Duodenal mucosa (tissue), 2 donors: Measurements from ENCODE around the gene WDR81.
"Not testable (repeated sequence)": the region's sequence is repeated elsewhere in the genome, so short reads cannot be mapped to it uniquely, and the experiment has no call there.

Experiments used
- H3K27ac ChIP-seq: one replicate; pipeline ENCODE4 v1.7.0; 2013; ENCODE audit warnings: low read depth, low read length
- H3K27me3 ChIP-seq, 2 donors: one replicate each; pipeline ENCODE4 v1.7.0; 2013; ENCODE audit warnings: low read length in 2 of 2, control low read depth in 1 of 2; ENCODE audit not compliant: insufficient read depth in 2 of 2, control insufficient read depth in 1 of 2
- H3K36me3 ChIP-seq, 2 donors: one replicate each; pipeline ENCODE4 v1.7.0; 2013; ENCODE audit warnings: low read length in 2 of 2, control low read depth in 1 of 2; ENCODE audit not compliant: insufficient read depth in 2 of 2, control insufficient read depth in 1 of 2
- H3K4me1 ChIP-seq, 2 donors: one replicate each; pipeline ENCODE4 v1.7.0; 2013; ENCODE audit warnings: low read length in 2 of 2, control low read depth in 1 of 2; ENCODE audit not compliant: insufficient read depth in 2 of 2, control insufficient read depth in 1 of 2
- H3K4me3 ChIP-seq, 2 donors: one replicate each; pipeline ENCODE4 v1.7.0; 2013; ENCODE audit warnings: low read length in 2 of 2, low read depth in 1 of 2
- H3K9ac ChIP-seq, 2 donors: one replicate each; pipeline ENCODE4 v1.7.0; 2013; ENCODE audit warnings: low read length in 2 of 2, low read depth in 1 of 2
- H3K9me3 ChIP-seq, 2 donors: one replicate each; pipeline ENCODE4 v1.7.0; 2013; ENCODE audit warnings: low read length in 2 of 2, control low read depth in 1 of 2; ENCODE audit not compliant: control insufficient read depth in 1 of 2

WDR81 gene

DNA sequence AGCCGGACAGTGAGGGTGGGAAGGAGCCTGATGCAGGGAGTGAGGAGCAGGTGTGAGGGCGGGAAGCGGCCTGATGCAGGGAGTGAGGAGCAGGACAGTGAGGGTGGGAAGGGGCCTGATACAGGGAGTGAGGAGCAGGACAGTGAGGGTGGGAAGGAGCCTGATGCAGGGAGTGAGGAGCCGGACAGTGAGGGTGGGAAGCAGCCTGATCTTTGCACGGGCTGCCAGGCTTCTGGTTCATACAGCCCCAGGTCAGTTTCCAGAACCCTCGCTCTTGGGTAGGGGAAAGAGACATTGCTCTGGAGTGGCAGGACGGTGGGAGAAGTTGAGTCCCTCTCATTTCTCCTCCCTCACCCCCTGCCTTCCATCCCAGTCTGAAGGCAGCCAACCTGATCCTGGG lies 17.4 kb downstream of the WDR81 start:
- H3K36me3 ChIP-seq, result peaks cover 5 to 13% of the 10 kb centered on the region in 2 donors
- not testable (repeated sequence) for H3K27ac ChIP-seq, H3K4me1 ChIP-seq, H3K4me3 ChIP-seq, H3K9me3 ChIP-seq, H3K9ac ChIP-seq, H3K27me3 ChIP-seq

DNA sequence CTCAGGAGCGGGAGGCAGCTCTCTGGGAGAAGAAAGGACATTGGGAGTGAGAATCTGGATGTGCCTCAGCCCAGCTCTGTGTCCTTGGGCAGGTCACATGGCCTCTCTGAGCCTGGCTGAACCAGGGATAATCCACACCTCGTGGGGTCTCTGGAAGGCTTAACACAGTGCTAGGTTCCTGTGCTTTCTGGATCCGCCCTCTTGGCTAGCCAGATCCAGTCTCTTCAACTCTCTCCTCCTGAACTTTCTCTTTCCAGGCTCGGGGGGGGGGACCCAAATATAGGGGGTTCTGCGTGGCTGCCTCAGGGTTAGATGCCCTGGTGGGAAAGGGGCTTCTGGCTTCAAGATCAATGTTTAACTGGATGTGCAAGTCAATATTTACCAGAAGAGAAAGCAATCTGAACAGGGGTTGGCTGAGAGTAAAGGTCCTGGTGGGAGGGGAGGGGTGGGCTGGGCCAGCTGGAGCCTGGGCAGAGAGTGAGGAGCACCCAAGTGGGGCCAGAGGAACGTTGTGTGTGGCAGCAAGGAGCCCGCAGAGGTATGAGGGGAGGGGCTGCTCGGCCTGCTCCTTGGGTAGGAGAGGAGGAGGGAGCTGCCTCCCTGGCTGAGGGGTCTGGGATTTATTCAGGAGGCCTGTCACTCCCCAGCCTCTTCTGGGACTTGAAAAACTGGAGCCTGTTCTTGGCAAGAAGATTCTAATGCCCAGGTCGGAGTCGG lies 18.0 kb downstream of the WDR81 start, which contains the start of gene SERPINF2:
Gene SERPINF2, plus strand, starts transcription at position 501 of the 717 bp plus-strand sequence. CDS start 2,125 bp downstream, outside the sequence.
- Histone ChIP-seq H3K9ac (no peak within 1 kb of the TSS), H3K36me3 (peaks cover 5 to 8% of the 10 kb centered on the region in 2 donors), H3K9me3 (no peaks in the 10 kb centered on the region), H3K4me3 (no peak within 1 kb of the TSS), H3K27me3 (no peaks in the 10 kb centered on the region), H3K4me1 (peaks cover 4 to 6% of the 10 kb centered on the region in 2 donors), H3K27ac (peak within 1 kb of the TSS; percentile 3)

DNA sequence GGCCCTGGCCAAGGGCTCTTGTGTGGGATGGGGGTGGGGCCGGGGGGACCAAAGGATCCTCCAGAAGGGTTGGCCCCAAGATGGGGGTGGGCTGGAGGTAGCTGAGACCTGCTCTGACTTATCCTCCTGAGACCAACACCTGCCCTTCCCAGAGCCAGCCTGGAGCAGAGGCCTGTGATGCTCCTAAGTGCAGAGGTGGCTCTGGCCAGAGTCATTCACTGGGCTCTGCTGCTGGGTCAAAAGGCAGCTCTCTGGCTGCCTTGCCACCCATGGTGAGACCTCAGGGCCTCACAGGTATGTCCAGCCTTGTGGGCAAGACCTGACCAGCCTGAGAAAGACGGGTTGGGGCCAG lies 18.6 kb downstream of the WDR81 start:
- Histone ChIP-seq H3K9me3 (no peaks in the 10 kb centered on the region), H3K9ac (no peak overlapping the region), H3K36me3 (peaks cover 0 to 2% of the 10 kb centered on the region in 2 donors), H3K27me3 (no peaks in the 10 kb centered on the region), H3K4me1 (peaks cover 4 to 6% of the 10 kb centered on the region in 2 donors), H3K4me3 (no peak overlapping the region), H3K27ac (peak overlapping the region; percentile 3)

DNA sequence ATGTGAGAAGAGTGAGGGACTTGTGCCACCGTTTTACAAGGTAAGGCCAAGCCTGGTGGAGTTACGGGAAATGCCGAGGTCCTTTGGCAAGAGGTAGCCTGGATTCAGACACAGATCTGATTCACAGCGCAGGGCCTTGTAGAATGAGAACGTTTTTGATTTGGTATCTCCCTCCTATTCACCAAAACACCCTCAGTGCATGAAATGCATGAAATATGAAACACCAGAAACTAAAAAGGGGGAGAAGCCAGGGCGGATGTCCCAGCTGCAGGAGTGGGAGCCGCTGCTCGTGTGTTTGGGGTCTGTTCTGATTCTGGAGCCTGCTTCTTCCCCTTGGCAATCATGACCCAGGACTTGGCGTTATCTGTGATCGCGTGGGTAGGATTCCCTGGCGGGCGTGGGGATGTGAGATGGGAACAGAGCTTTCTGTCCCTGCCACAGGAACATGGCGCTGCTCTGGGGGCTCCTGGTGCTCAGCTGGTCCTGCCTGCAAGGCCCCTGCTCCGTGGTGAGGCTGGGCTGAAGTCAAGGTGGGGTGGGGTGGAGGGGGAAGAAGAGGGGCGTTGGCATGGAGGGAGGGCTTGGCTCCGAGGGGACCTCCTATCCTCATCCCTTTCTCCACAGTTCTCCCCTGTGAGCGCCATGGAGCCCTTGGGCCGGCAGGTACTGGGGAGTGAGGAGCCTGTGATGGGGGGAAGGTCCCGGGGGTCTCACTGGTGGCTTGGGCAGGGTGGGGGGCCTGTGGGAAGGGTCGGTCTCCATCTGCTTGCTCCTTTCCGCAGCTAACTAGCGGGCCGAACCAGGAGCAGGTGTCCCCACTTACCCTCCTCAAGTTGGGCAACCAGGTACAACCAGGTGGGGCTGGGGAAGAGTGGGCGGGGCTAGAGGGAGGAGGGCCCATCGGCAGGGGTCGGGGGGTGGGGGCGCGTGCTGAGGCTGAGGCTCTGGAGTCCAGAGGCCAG lies 20.3 kb downstream of the WDR81 start:
- Histone ChIP-seq H3K4me1 (peaks cover 4 to 6% of the 10 kb centered on the region in 2 donors), H3K36me3 (no peaks in the 10 kb centered on the region), H3K4me3 (no peak overlapping the region), H3K27ac (no peak overlapping the region), H3K9ac (no peak overlapping the region), H3K27me3 (no peaks in the 10 kb centered on the region), H3K9me3 (no peaks in the 10 kb centered on the region)

DNA sequence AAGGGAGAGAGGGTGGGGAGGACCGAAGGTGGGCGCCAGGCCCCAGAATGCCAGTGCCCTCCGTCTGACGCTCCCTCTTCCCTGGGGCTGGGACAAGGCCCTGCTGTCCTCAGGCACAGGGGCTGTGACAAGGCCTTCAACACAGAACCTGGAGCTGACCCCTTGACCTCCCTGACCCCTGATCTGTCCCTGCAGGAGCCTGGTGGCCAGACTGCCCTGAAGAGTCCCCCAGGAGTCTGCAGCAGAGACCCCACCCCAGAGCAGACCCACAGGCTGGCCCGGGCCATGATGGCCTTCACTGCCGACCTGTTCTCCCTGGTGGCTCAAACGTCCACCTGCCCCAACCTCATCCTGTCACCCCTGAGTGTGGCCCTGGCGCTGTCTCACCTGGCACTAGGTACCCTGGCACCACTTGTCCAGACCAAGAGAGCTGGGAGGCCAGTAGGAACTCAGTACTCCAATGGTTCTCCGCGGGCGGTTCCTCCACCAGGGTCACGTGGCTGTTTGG lies 21.1 kb downstream of the WDR81 start:
- Histone ChIP-seq H3K9ac (no peak overlapping the region), H3K27ac (no peak overlapping the region), H3K27me3 (no peaks in the 10 kb centered on the region), H3K9me3 (no peaks in the 10 kb centered on the region), H3K4me1 (peaks cover 4 to 6% of the 10 kb centered on the region in 2 donors), H3K36me3 (no peaks in the 10 kb centered on the region), H3K4me3 (no peak overlapping the region)

DNA sequence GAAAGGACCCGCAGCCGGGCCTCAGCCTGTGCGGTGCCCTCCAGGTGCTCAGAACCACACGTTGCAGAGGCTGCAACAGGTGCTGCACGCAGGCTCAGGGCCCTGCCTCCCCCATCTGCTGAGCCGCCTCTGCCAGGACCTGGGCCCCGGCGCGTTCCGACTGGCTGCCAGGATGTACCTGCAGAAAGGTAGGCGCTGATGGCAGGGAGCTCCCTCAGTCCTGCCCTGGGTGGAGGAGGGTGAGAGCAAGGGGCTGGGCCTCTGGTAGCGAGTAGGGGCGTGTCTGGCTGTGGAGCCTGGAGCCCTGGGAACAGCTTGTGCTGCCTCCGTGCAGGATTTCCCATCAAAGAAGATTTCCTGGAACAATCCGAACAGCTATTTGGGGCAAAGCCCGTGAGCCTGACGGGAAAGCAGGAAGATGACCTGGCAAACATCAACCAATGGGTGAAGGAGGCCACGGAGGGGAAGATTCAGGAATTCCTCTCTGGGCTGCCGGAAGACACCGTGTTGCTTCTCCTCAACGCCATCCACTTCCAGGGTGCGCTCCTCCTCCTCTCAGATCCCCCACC lies 22.6 kb downstream of the WDR81 start:
- Histone ChIP-seq H3K36me3 (no peaks in the 10 kb centered on the region), H3K4me1 (peaks cover 4 to 11% of the 10 kb centered on the region in 2 donors), H3K27me3 (no peaks in the 10 kb centered on the region), H3K4me3 (no peak overlapping the region), H3K9me3 (no peaks in the 10 kb centered on the region), H3K27ac (no peak overlapping the region), H3K9ac (no peak overlapping the region)

DNA sequence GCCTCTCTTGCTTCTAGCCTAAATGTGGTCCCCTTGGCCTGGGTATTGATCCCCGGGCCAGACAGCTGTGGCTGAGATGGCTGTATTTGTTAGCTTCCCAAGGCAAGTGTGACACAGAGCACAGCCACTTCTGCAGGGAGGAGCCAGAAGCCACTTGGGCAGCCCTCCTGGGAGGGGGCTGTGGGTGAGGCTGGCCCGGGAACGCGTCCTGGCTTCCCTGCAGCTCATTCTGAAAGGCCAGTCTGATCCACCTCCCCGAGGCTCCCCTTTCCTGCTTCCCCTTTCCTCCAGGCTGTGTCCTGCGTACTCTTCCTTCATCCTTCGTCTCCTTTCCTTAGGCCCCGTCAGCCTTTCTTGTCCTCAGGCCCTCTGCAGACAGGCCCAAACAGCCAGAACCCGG lies 26.1 kb downstream of the WDR81 start:
- no peak overlapping the region for H3K4me3 ChIP-seq
- no peaks in the 10 kb centered on the region for H3K27me3 ChIP-seq
- H3K9ac ChIP-seq, result no peak overlapping the region
- peaks cover 8 to 17% of the 10 kb centered on the region in 2 donors for H3K4me1 ChIP-seq
- no peaks in the 10 kb centered on the region for H3K9me3 ChIP-seq
- no peak overlapping the region for H3K27ac ChIP-seq
- no peaks in the 10 kb centered on the region for H3K36me3 ChIP-seq

DNA sequence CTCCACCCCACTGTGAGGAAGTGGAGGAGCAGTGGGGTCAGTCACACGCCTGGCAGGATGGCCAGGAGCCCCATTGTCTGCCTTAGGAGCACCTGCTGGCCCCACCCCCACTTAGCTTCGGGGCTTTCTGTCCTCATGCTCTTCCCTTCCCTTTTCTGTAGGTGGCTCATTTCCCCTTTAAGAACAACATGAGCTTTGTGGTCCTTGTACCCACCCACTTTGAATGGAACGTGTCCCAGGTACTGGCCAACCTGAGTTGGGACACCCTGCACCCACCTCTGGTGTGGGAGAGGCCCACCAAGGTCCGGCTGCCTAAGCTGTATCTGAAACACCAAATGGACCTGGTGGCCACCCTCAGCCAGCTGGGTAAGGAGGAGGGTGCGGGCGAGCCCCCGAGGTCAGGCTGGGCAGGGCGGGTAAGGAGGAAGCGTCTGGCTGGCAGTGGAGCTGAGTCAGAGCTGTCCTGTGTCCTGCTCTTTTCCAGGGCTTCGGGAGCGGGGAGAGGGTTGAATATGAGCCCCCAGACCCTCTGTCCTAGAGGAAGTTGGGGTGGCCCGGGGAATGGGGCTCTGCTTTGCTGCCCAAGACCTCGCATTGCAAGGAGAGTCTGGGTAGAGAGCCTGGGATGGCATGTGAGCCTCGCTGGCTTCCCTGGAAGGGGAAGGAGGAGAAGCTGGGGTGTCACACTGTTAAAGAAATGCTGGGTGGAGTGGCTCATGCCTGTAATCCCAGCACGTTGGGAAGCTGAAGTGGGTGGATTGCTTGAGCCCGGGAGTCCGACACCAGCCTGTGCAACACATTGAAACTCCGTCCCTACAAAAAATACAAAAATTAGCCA lies 28.1 kb downstream of the WDR81 start:
- peak overlapping the region in 1 of 2 donors; percentile 38 for H3K9ac ChIP-seq

DNA sequence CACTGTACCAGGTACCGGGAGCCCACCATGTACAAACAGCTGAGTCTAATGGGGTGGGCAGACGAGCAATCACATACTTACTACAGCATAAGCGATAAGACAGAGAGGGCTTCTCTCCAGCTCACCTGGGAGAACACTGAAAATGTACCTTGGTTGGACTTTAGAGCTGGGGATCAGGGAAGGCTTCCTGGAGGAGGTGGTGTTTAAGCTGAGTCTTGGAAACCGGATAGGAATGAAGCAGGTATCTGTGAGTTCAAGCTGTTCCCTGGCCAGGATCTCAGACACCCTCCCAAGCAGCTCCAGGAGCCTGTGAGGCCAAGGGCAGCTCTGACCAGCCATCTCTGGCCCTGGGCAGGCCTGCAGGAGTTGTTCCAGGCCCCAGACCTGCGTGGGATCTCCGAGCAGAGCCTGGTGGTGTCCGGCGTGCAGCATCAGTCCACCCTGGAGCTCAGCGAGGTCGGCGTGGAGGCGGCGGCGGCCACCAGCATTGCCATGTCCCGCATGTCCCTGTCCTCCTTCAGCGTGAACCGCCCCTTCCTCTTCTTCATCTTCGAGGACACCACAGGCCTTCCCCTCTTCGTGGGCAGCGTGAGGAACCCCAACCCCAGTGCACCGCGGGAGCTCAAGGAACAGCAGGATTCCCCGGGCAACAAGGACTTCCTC lies 29.4 kb downstream of the WDR81 start:
- no peaks in the 10 kb centered on the region for H3K9me3 ChIP-seq
- no peaks in the 10 kb centered on the region for H3K27me3 ChIP-seq
- no peak overlapping the region for H3K4me3 ChIP-seq
- peaks cover 8 to 17% of the 10 kb centered on the region in 2 donors for H3K4me1 ChIP-seq
- no peak overlapping the region for H3K9ac ChIP-seq
- H3K27ac ChIP-seq, result no peak overlapping the region
- H3K36me3 ChIP-seq, result no peaks in the 10 kb centered on the region

More for the DNA sequence above, 28.1 kb downstream of the WDR81 start:
- no peak overlapping the region for H3K27ac ChIP-seq
- H3K4me1 ChIP-seq, result peaks cover 8 to 17% of the 10 kb centered on the region in 2 donors
- H3K4me3 ChIP-seq, result peak overlapping the region; percentile 44 to 55
- H3K36me3 ChIP-seq, result no peaks in the 10 kb centered on the region
- no peaks in the 10 kb centered on the region for H3K27me3 ChIP-seq
- no peaks in the 10 kb centered on the region for H3K9me3 ChIP-seq
